WTC11 (cell line): ENCODE data around the gene INO80B. TPM values are rescaled to one million over a fixed set of nuclear protein-coding genes. Genes with fewer than 3 reads are reported as not detected.

ENCODE experiments used
- ATAC-seq: fragments of 200-7000 bp; cut with Tn5 transposase; 2 replicates; pipeline ENCODE4 v1.10.0; 2021; ENCODE audit warnings: mild to moderate bottlenecking, moderate library complexity
- CTCF ChIA-PET: fragments of 300-600 bp; sonication (Branson Sonifier 250); formaldehyde crosslinking; loops from one replicate; lab custom pipeline; 2021; ENCODE audit warnings: antibody characterized with exemption; lab: Charles Lee
- POLR2A ChIA-PET: fragments of 350-600 bp; sonication (Branson Sonifier 250); formaldehyde crosslinking; loops from one replicate; lab custom pipeline; 2021; ENCODE audit warnings: antibody characterized with exemption; lab: Charles Lee
- DNase-seq: peaks from one replicate; pipeline ENCODE4 v3.0.0; 2021; ENCODE audit warnings: low spot score
- H3K27ac Mint-ChIP-seq: 2 replicates; pipeline ENCODE4 v1.8.0; 2021; ENCODE audit warnings: mixed read lengths
- H3K27me3 Mint-ChIP-seq: 2 replicates; pipeline ENCODE4 v1.8.0; 2021; ENCODE audit warnings: low read depth, mild to moderate bottlenecking, moderate library complexity, mixed read lengths
- H3K36me3 Mint-ChIP-seq: 2 replicates; pipeline ENCODE4 v1.8.0; 2021; ENCODE audit warnings: mixed read lengths
- H3K4me1 Mint-ChIP-seq: 2 replicates; pipeline ENCODE4 v1.8.0; 2022; ENCODE audit warnings: mixed read lengths
- H3K4me3 Mint-ChIP-seq: 2 replicates; pipeline ENCODE4 v1.8.0; 2021; ENCODE audit warnings: mild to moderate bottlenecking, moderate library complexity, mixed read lengths
- H3K9me3 Mint-ChIP-seq: 2 replicates; pipeline ENCODE4 v1.8.0; 2021; ENCODE audit warnings: mixed read lengths
- ATF6 ChIP-seq: sonication (generic); formaldehyde crosslinking; IDR thresholded peaks from 2 replicates; pipeline ENCODE4 v1.8.1; 2023; ENCODE audit warnings: mild to moderate bottlenecking, missing genetic modification reagents
- CBFB ChIP-seq: sonication (generic); formaldehyde crosslinking; IDR thresholded peaks from 2 replicates; pipeline ENCODE4 v1.8.1; 2022; ENCODE audit warnings: mild to moderate bottlenecking, low read depth, missing genetic modification reagents
- CDX4 ChIP-seq: fragments of 250-450 bp; sonication (Bioruptor Pico); IDR thresholded peaks from 2 replicates; pipeline ENCODE4 v1.9.0; 2021; ENCODE audit warnings: moderate library complexity, mild to moderate bottlenecking, inconsistent platforms, borderline replicate concordance
- E2F1 ChIP-seq: sonication (generic); formaldehyde crosslinking; IDR thresholded peaks from 2 replicates; pipeline ENCODE4 v1.8.0; 2022; ENCODE audit warnings: mild to moderate bottlenecking, missing genetic modification reagents
- ELF4 ChIP-seq: sonication (generic); formaldehyde crosslinking; IDR thresholded peaks from 2 replicates; pipeline ENCODE4 v1.8.1; 2022; ENCODE audit warnings: low read depth, mild to moderate bottlenecking, moderate library complexity, missing genetic modification reagents
- FOXJ3 ChIP-seq: sonication (generic); formaldehyde crosslinking; IDR thresholded peaks from 2 replicates; pipeline ENCODE4 v1.9.0; 2021; ENCODE audit warnings: missing genetic modification reagents, mild to moderate bottlenecking, borderline replicate concordance
- FOXP4 ChIP-seq: sonication (generic); formaldehyde crosslinking; IDR thresholded peaks from 2 replicates; pipeline ENCODE4 v1.8.0; 2022; ENCODE audit warnings: mild to moderate bottlenecking, missing genetic modification reagents
- GABPB1 ChIP-seq: sonication (generic); formaldehyde crosslinking; IDR thresholded peaks from 2 replicates; pipeline ENCODE4 v1.8.1; 2023; ENCODE audit warnings: mild to moderate bottlenecking, missing genetic modification reagents
- GTF2I ChIP-seq: fragments of 250-450 bp; sonication (Bioruptor Pico); conservative IDR thresholded peaks from 2 replicates; pipeline ENCODE4 v1.4.0; 2021; ENCODE audit warnings: mild to moderate bottlenecking
- HMGXB4 ChIP-seq: sonication (generic); formaldehyde crosslinking; IDR thresholded peaks from 2 replicates; pipeline ENCODE4 v1.8.1; 2023; ENCODE audit warnings: mild to moderate bottlenecking, moderate library complexity, missing genetic modification reagents
- IRF2 ChIP-seq: sonication (generic); formaldehyde crosslinking; IDR thresholded peaks from 2 replicates; pipeline ENCODE4 v1.8.0; 2022; ENCODE audit warnings: low read depth, missing genetic modification reagents, borderline replicate concordance
- PREB ChIP-seq: sonication (generic); formaldehyde crosslinking; IDR thresholded peaks from 2 replicates; pipeline ENCODE4 v1.8.1; 2022; ENCODE audit warnings: mild to moderate bottlenecking, missing genetic modification reagents, moderate library complexity, borderline replicate concordance
- RELA ChIP-seq: sonication (generic); formaldehyde crosslinking; IDR thresholded peaks from 2 replicates; pipeline ENCODE4 v1.8.1; 2022; ENCODE audit warnings: missing genetic modification reagents, mild to moderate bottlenecking, borderline replicate concordance
- USF1 ChIP-seq: sonication (generic); formaldehyde crosslinking; IDR thresholded peaks from 2 replicates; pipeline ENCODE4 v1.8.0; 2022; ENCODE audit warnings: mild to moderate bottlenecking, missing genetic modification reagents
- ZNF138 ChIP-seq: sonication (generic); formaldehyde crosslinking; conservative IDR thresholded peaks from 2 replicates; pipeline ENCODE4 v1.8.1; 2022; ENCODE audit warnings: mild to moderate bottlenecking, moderate library complexity, missing genetic modification reagents
- ZNF281 ChIP-seq: sonication (generic); formaldehyde crosslinking; IDR thresholded peaks from 2 replicates; pipeline ENCODE4 v1.8.0; 2023; ENCODE audit warnings: mild to moderate bottlenecking, missing genetic modification reagents
- ZNF396 ChIP-seq: fragments of 250-450 bp; sonication (Bioruptor Pico); IDR thresholded peaks from 2 replicates; pipeline ENCODE4 v1.8.0; 2021; ENCODE audit warnings: mild to moderate bottlenecking, moderate library complexity, borderline replicate concordance
- ZNF512 ChIP-seq: sonication (generic); formaldehyde crosslinking; IDR thresholded peaks from 2 replicates; pipeline ENCODE4 v1.8.1; 2022; ENCODE audit warnings: missing genetic modification reagents, borderline replicate concordance
- total RNA-seq: library from RNA; stranded (reverse); gene quantifications from 3 replicates; pipeline ENCODE4 v1.2.3, GENCODE V29; 2021

Gene INO80B
- total RNA-seq, 1 experiment from 2014 or later = 20.2 TPM

- CTCF ChIA-PET = interaction anchor here (0.8 to 0.9 kb wide), 2 partner anchors 35 to 102 kb away, joined by 3 to 4 read pairs; no protein-coding TSS in a partner anchor
- no peak overlapping the region; the same call in 1 of the 2 replicates for H3K27ac Mint-ChIP-seq
- DNase-seq = no peak
- H3K36me3 Mint-ChIP-seq = peaks cover 29% of the 10 kb centered on the region
- TF ChIP-seq IRF2 (CRISPR knock-in tag) (no peak), FOXP4 (CRISPR knock-in tag) (no peak), ZNF281 (CRISPR knock-in tag) (no peak), FOXJ3 (CRISPR knock-in tag) (no peak), ATF6 (CRISPR knock-in tag) (no peak), CDX4 (CRISPR knock-in tag) (no peak), GTF2I (CRISPR knock-in tag) (no peak), ZNF396 (CRISPR knock-in tag) (no peak), CBFB (CRISPR knock-in tag) (no peak), USF1 (no peak), ELF4 (no peak), E2F1 (CRISPR knock-in tag) (no peak), PREB (CRISPR knock-in tag) (no peak), RELA (CRISPR knock-in tag) (no peak), ZNF512 (CRISPR knock-in tag) (no peak), HMGXB4 (CRISPR knock-in tag) (no peak), GABPB1 (CRISPR knock-in tag) (no peak), ZNF138 (no peak)
- TF ChIP-seq, all 79 proteins: peak for 0
- H3K27me3 Mint-ChIP-seq = no peaks in the 10 kb centered on the region; the same call in 1 of the 2 replicates
- H3K9me3 Mint-ChIP-seq = no peaks in the 10 kb centered on the region
- POLR2A ChIA-PET = no interaction called here
- ATAC-seq = no peak
- no peak overlapping the region for H3K4me3 Mint-ChIP-seq
- peaks cover 30% of the 10 kb centered on the region for H3K4me1 Mint-ChIP-seq
These were observed 18.6 kb upstream of the INO80B start for GRCh38 chr2:74436111-74436805.
